HL-60 (cell line): ENCODE data around the gene PSAP.
A peak's percentile ranks its signal among the peaks of the same experiment; 100 is the strongest.

ENCODE experiments used
- DNase-seq, 2 experiments: peaks; one replicate each; pipeline ENCODE4 v3.0.0-alpha.2; 2010 to 2020; ENCODE audit warnings: low read depth in 1 of 2, low spot score in 1 of 2
- H3K27ac ChIP-seq: fragments of 250-450 bp; sonication (Bioruptor Pico); replicated peaks from 2 replicates; pipeline ENCODE4 v1.5.1; 2020; ENCODE audit warnings: mild to moderate bottlenecking, moderate library complexity
- H3K27me3 ChIP-seq: fragments of 250-450 bp; sonication (Bioruptor Pico); 2 replicates; pipeline ENCODE4 v1.5.1; 2021; ENCODE audit warnings: mild to moderate bottlenecking, moderate library complexity; ENCODE audit not compliant: insufficient read depth, poor library complexity, severe bottlenecking
- H3K4me3 ChIP-seq: replicated peaks from 2 replicates; pipeline ENCODE4 v1.5.1; 2011; ENCODE audit warnings: mild to moderate bottlenecking, control low read depth, low read length; ENCODE audit not compliant: insufficient read depth
- GABPA ChIP-seq: IDR thresholded peaks from 2 replicates; pipeline ENCODE4 v1.6.1; 2012; ENCODE audit warnings: low read depth
- POLR2AphosphoS5 ChIP-seq: IDR thresholded peaks from 2 replicates; pipeline ENCODE4 v1.6.1; 2012; ENCODE audit warnings: low read depth
- REST ChIP-seq: IDR thresholded peaks from 2 replicates; pipeline ENCODE4 v1.6.1; 2012; ENCODE audit warnings: low read depth; ENCODE audit not compliant: insufficient replicate concordance
- SPI1 ChIP-seq: IDR thresholded peaks from 2 replicates; pipeline ENCODE4 v1.6.1; 2012; ENCODE audit warnings: low read depth, mild to moderate bottlenecking, borderline replicate concordance
- TF ChIP-seq, protein P1 (sequence below): IDR thresholded peaks from one replicate; pipeline ENCODE4 v1.5.1; 2011; ENCODE audit warnings: low read length, control low read depth, inconsistent platforms; ENCODE audit not compliant: insufficient read depth

Gene PSAP

DNA sequence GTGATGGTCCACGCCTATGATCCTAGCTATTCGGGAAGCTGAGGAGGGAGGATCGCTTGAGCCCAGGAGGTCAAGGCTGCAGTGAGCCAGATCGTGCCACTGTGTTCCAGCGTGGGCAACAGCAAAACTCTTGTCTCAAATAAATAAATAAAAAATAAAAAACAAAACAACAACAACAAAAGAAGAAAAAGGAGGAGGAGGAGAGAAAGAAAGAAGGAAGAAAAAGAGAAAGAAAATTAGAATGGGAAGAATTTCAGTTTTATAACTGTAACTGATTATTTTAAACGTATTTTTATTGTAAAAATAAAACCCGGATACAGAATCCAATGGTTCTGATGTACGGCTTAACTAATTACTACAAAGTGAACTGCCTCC is 37.2 kb upstream of the PSAP start:
- Histone ChIP-seq H3K27ac (peak overlapping the region; percentile 55), H3K4me3 (no peak overlapping the region; the same call in 1 of the 2 replicates), H3K27me3 (no peaks in the 10 kb centered on the region)
- no peak for DNase-seq
- TF ChIP-seq, protein P1, sequence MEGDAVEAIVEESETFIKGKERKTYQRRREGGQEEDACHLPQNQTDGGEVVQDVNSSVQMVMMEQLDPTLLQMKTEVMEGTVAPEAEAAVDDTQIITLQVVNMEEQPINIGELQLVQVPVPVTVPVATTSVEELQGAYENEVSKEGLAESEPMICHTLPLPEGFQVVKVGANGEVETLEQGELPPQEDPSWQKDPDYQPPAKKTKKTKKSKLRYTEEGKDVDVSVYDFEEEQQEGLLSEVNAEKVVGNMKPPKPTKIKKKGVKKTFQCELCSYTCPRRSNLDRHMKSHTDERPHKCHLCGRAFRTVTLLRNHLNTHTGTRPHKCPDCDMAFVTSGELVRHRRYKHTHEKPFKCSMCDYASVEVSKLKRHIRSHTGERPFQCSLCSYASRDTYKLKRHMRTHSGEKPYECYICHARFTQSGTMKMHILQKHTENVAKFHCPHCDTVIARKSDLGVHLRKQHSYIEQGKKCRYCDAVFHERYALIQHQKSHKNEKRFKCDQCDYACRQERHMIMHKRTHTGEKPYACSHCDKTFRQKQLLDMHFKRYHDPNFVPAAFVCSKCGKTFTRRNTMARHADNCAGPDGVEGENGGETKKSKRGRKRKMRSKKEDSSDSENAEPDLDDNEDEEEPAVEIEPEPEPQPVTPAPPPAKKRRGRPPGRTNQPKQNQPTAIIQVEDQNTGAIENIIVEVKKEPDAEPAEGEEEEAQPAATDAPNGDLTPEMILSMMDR, result no peak
- TF ChIP-seq SPI1, result no peak
- TF ChIP-seq GABPA, result no peak
- no peak for TF ChIP-seq POLR2AphosphoS5
- no peak for TF ChIP-seq REST

DNA sequence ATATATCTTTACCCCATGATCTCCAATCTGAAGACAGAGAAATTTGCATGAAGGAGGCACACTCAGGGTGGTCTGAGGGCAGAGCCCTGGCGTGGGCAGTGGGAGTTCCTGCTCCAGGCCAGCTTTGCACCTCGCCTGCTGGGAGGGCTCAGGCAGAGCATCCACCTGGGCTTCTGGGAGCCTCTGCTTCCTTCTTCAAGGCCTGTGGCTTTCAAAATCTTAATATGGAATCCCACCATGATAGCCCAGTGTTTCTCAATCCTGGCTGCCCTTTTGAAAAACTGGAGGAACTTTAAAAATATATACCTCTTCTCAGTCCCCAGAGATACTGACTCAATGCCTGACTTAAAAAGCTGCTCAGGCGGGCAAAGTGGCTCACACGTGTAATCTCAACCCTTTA is 36.7 kb upstream of the PSAP start:
- no peak overlapping the region for H3K4me3 ChIP-seq

More for the DNA sequence above, 36.7 kb upstream of the PSAP start:
- TF ChIP-seq GABPA, result no peak
- TF ChIP-seq, protein P1, result no peak
- TF ChIP-seq REST, result no peak
- TF ChIP-seq POLR2AphosphoS5, result no peak
- no peak for TF ChIP-seq SPI1
- no peak overlapping the region for H3K27ac ChIP-seq
- H3K27me3 ChIP-seq, result no peaks in the 10 kb centered on the region
- no peak for DNase-seq
